ENCODE results near the gene UBA1.
"Not testable (repeated sequence)": the region's sequence is repeated elsewhere in the genome, so short reads cannot be mapped to it uniquely, and the experiment has no call there.

Gene UBA1

DNA sequence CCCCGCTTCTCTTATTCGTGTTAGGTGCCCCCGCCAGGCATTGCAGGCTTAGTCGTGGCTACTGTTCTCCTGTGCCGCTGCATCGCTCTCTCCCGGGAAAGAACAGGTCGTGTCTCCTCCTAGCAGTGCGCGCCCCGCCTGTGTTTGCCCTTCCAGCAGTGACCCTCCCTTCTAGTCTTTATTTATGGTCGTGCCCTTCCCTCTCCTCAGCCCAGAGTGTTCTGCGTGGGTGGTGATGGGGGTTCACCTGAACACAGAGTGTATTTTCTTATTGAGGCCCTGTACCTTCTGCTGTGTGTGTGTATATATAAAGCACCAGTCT lies 54.3 kb downstream of the UBA1 start:
- no peak overlapping the region for H3K4me3 ChIP-seq (ENCODE audit: low read depth, low read length)
- DNase-seq (ENCODE audit: low read depth): no peak
- TF ChIP-seq, protein P1, sequence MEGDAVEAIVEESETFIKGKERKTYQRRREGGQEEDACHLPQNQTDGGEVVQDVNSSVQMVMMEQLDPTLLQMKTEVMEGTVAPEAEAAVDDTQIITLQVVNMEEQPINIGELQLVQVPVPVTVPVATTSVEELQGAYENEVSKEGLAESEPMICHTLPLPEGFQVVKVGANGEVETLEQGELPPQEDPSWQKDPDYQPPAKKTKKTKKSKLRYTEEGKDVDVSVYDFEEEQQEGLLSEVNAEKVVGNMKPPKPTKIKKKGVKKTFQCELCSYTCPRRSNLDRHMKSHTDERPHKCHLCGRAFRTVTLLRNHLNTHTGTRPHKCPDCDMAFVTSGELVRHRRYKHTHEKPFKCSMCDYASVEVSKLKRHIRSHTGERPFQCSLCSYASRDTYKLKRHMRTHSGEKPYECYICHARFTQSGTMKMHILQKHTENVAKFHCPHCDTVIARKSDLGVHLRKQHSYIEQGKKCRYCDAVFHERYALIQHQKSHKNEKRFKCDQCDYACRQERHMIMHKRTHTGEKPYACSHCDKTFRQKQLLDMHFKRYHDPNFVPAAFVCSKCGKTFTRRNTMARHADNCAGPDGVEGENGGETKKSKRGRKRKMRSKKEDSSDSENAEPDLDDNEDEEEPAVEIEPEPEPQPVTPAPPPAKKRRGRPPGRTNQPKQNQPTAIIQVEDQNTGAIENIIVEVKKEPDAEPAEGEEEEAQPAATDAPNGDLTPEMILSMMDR (IDR thresholded peaks at IDR 0.05; ENCODE audit: control insufficient read depth, extremely low read depth, insufficient read depth): no peak

- no peak for DNase-seq (ENCODE audit: low read depth)
- TF ChIP-seq, protein P1 (IDR thresholded peaks at IDR 0.05; ENCODE audit: control insufficient read depth, extremely low read depth, insufficient read depth): no peak
- no peak overlapping the region for H3K4me3 ChIP-seq (ENCODE audit: low read depth, low read length)
Measured at GRCh38 chrX:47248576-47248975, 54.9 kb downstream of the UBA1 start.

- no peak overlapping the region for H3K4me3 ChIP-seq (ENCODE audit: low read depth, low read length)
- DNase-seq (ENCODE audit: low read depth): no peak
Measured at GRCh38 chrX:47250017-47250347, 56.4 kb downstream of the UBA1 start.

DNA sequence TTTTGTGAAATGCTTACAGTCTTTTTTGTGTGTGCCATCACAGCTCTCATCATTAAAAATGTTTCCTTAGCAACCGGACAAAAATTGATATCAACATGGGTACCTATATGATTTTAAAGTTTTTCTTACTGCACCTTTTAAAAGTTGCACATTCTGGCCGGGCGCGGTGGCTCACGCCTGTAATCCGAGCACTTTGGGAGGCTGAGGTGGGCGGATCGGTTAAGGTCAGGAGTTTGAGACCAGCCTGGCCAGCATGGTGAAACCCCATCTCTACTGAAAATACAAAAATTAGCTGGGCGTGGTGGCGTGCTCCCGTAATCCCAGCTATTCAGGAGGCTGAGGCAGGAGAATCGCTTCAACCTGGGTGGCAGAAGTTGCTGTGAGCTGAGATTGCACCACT lies 64.0 kb downstream of the UBA1 start:
- DNase-seq (ENCODE audit: low read depth); H3K4me3 ChIP-seq (ENCODE audit: low read depth, low read length): not testable (repeated sequence)

More at GRCh38 chrX:47250017-47250347, 56.4 kb downstream of the UBA1 start:
- TF ChIP-seq, protein P1 (IDR thresholded peaks at IDR 0.05; ENCODE audit: control insufficient read depth, extremely low read depth, insufficient read depth): no peak
